Caco-2 (cell line): ENCODE measurements around the gene SERINC3. TPM values are rescaled to one million over a fixed set of nuclear protein-coding genes. Genes with fewer than 3 reads are reported as not detected.
A peak's percentile ranks its signal among the peaks of the same experiment; 100 is the strongest.

ENCODE experiments used
- BruUV-seq: library from RNA; stranded (reverse); fragments of 400-500 nt; replicated peaks from 2 replicates; lab custom pipeline; 2021; lab: Mats Ljungman, UMichigan
- CTCF ChIA-PET: fragments of 300-600 bp; sonication (Branson Sonifier 250); formaldehyde crosslinking; loops from one replicate; lab custom pipeline; 2022; ENCODE audit warnings: antibody characterized with exemption; lab: Charles Lee
- POLR2A ChIA-PET: fragments of 300-600 bp; sonication (Branson Sonifier 250); formaldehyde crosslinking; loops from one replicate; lab custom pipeline; 2022; ENCODE audit warnings: antibody characterized with exemption; lab: Charles Lee
- DNase-seq, 2 experiments: peaks; one replicate each; pipeline versions ENCODE4 v3.0.0 to v3.0.0-alpha.2; 2020 to 2022
- H3K27me3 ChIP-seq: replicated peaks from 2 replicates; pipeline ENCODE4 v1.6.0; 2011; ENCODE audit warnings: low read length; ENCODE audit not compliant: control insufficient read depth, insufficient read depth
- H3K36me3 ChIP-seq: 2 replicates; pipeline ENCODE4 v1.5.1; 2011; ENCODE audit warnings: low read length; ENCODE audit not compliant: control insufficient read depth, insufficient read depth
- H3K4me1 ChIP-seq: fragments of 250-450 bp; sonication (Bioruptor Pico); 2 replicates; pipeline ENCODE4 v1.5.1; 2020; ENCODE audit warnings: mild to moderate bottlenecking
- H3K4me3 ChIP-seq: 2 replicates; pipeline ENCODE4 v1.5.1; 2011; ENCODE audit warnings: low read depth, mild to moderate bottlenecking, control low read depth, low read length
- H3K9me3 ChIP-seq: fragments of 250-450 bp; sonication (Bioruptor Pico); 2 replicates; pipeline ENCODE4 v1.5.1; 2020; ENCODE audit warnings: mild to moderate bottlenecking, moderate library complexity
- H3K27ac Mint-ChIP-seq: one replicate; pipeline ENCODE4 v1.8.0; 2022; ENCODE audit warnings: mixed read lengths; ENCODE audit not compliant: unreplicated experiment
- H3K27me3 Mint-ChIP-seq: one replicate; pipeline ENCODE4 v1.8.0; 2022; ENCODE audit warnings: mixed read lengths; ENCODE audit not compliant: insufficient read depth, unreplicated experiment
- H3K36me3 Mint-ChIP-seq: one replicate; pipeline ENCODE4 v1.8.0; 2022; ENCODE audit warnings: mild to moderate bottlenecking, mixed read lengths; ENCODE audit not compliant: insufficient read depth, unreplicated experiment
- H3K4me1 Mint-ChIP-seq: one replicate; pipeline ENCODE4 v1.8.0; 2022; ENCODE audit warnings: low read depth, mixed read lengths; ENCODE audit not compliant: unreplicated experiment
- H3K4me3 Mint-ChIP-seq: one replicate; pipeline ENCODE4 v1.8.0; 2022; ENCODE audit warnings: mild to moderate bottlenecking, moderate library complexity, mixed read lengths; ENCODE audit not compliant: unreplicated experiment
- H3K9me3 Mint-ChIP-seq: one replicate; pipeline ENCODE4 v1.8.0; 2022; ENCODE audit warnings: mixed read lengths; ENCODE audit not compliant: unreplicated experiment
- CTCF ChIP-seq, 2 experiments: fragments of 200-600 bp in 1 of 2; IDR thresholded peaks; 1 replicate in 1 of 2; 2 replicates in 1 of 2; pipeline versions ENCODE4 v1.5.1 to v1.8.0; 2011 to 2022; ENCODE audit warnings: antibody characterized with exemption in 1 of 2, control low read depth in 1 of 2, inconsistent platforms in 1 of 2, low read depth in 1 of 2, low read length in 1 of 2, mild to moderate bottlenecking in 1 of 2, moderate library complexity in 1 of 2; ENCODE audit not compliant: insufficient read depth in 1 of 2, severe bottlenecking in 1 of 2, unreplicated experiment in 1 of 2
- intact Hi-C: fragments of 100-400 bp; cut with micrococcal nuclease; formaldehyde crosslinking; loops from one replicate; pipeline ENCODE4 v1.10.0; 2022; ENCODE audit not compliant: unreplicated experiment
- total RNA-seq: library from RNA; stranded (reverse); gene quantifications from 2 replicates; pipeline ENCODE4 v1.2.3, GENCODE V29; 2022

Gene SERINC3
- total RNA-seq, 1 experiment from 2014 or later = 185 TPM

GRCh38 chr20:44526129-44526528 lies 4.3 kb upstream of the SERINC3 start:
- H3K4me3 Mint-ChIP-seq = peak overlapping the region; percentile 43
- peaks cover 55% of the 10 kb centered on the region for H3K4me1 ChIP-seq
- no peaks in the 10 kb centered on the region for H3K27me3 ChIP-seq
- H3K27ac Mint-ChIP-seq = peak overlapping the region; percentile 72
- no peak for TF ChIP-seq CTCF (IDR thresholded peaks at IDR 0.05; ENCODE audit: insufficient read depth in 1 of 2, low read depth in 1 of 2, low read length in 1 of 2, severe bottlenecking in 1 of 2, unreplicated experiment in 1 of 2)
- no TSS peak for BruUV-seq
- no peaks in the 10 kb centered on the region for H3K36me3 ChIP-seq
- DNase-seq = peak; percentile 37 to 64
- H3K27me3 Mint-ChIP-seq = no peaks in the 10 kb centered on the region
- peaks cover 34% of the 10 kb centered on the region for H3K36me3 Mint-ChIP-seq
- peaks cover 42% of the 10 kb centered on the region for H3K4me1 Mint-ChIP-seq
- POLR2A ChIA-PET = no interaction called here
- intact Hi-C loops = loop anchor here (10.0 kb wide), 1 partner anchor 359 kb away; the partner anchor contains the start of gene YWHAB
- no peak overlapping the region for H3K4me3 ChIP-seq
- H3K9me3 ChIP-seq = peaks cover 6% of the 10 kb centered on the region; the same call in 1 of the 2 replicates
- CTCF ChIA-PET = no interaction called here
- no peaks in the 10 kb centered on the region for H3K9me3 Mint-ChIP-seq

GRCh38 chr20:44523746-44524145 lies 1.9 kb upstream of the SERINC3 start:
- Mint-ChIP-seq H3K36me3 (peaks cover 34% of the 10 kb centered on the region), H3K4me3 (peak overlapping the region; percentile 68), H3K27me3 (no peaks in the 10 kb centered on the region), H3K9me3 (no peaks in the 10 kb centered on the region), H3K27ac (peak overlapping the region; percentile 72), H3K4me1 (peaks cover 53% of the 10 kb centered on the region)
- peak; percentile 79 to 88 for DNase-seq
- TF ChIP-seq CTCF (IDR thresholded peaks at IDR 0.05; ENCODE audit: insufficient read depth in 1 of 2, low read depth in 1 of 2, low read length in 1 of 2, severe bottlenecking in 1 of 2, unreplicated experiment in 1 of 2) = no peak
- Histone ChIP-seq H3K9me3 (peaks cover 6% of the 10 kb centered on the region; the same call in 1 of the 2 replicates), H3K4me1 (peaks cover 61% of the 10 kb centered on the region), H3K27me3 (no peaks in the 10 kb centered on the region), H3K36me3 (no peaks in the 10 kb centered on the region), H3K4me3 (no peak overlapping the region)
- POLR2A ChIA-PET = interaction anchor here (1.0 to 1.9 kb wide), 3 partner anchors 19 to 172 kb away, joined by 3 to 7 read pairs (median 3); partner anchors contain the start of gene TTPAL
- intact Hi-C loops = loop anchor here (2.0 to 10.0 kb wide), 5 partner anchors 47 to 361 kb away; partner anchors contain the start of genes HNF4A and YWHAB
- CTCF ChIA-PET = interaction anchor here (0.7 to 1.6 kb wide), 5 partner anchors 19 to 86 kb away, joined by 3 to 6 read pairs (median 5); partner anchors contain the start of gene TTPAL
- no TSS peak for BruUV-seq

- H3K4me3 ChIP-seq = no peak overlapping the region
- peaks cover 37% of the 10 kb centered on the region for H3K36me3 Mint-ChIP-seq
- POLR2A ChIA-PET = interaction anchor here (0.5 to 1.9 kb wide), 4 partner anchors 47 to 212 kb away, joined by 3 to 11 read pairs (median 5); partner anchors contain the start of genes FITM2 and TTPAL
- peak overlapping the region; percentile 68 for H3K4me3 Mint-ChIP-seq
- H3K36me3 ChIP-seq = no peaks in the 10 kb centered on the region
- BruUV-seq = no TSS peak
- DNase-seq = no peak
- H3K27ac Mint-ChIP-seq = peak overlapping the region; percentile 72
- H3K27me3 Mint-ChIP-seq = no peaks in the 10 kb centered on the region
- peaks cover 57% of the 10 kb centered on the region for H3K4me1 Mint-ChIP-seq
- H3K9me3 Mint-ChIP-seq = no peaks in the 10 kb centered on the region
- CTCF ChIA-PET = interaction anchor here (1.0 to 1.8 kb wide), 3 partner anchors 15 to 47 kb away, joined by 3 to 11 read pairs (median 6); partner anchors contain the start of gene TTPAL
- peaks cover 6% of the 10 kb centered on the region; the same call in 1 of the 2 replicates for H3K9me3 ChIP-seq
- peaks cover 63% of the 10 kb centered on the region for H3K4me1 ChIP-seq
- no peak for TF ChIP-seq CTCF (IDR thresholded peaks at IDR 0.05; ENCODE audit: insufficient read depth in 1 of 2, low read depth in 1 of 2, low read length in 1 of 2, severe bottlenecking in 1 of 2, unreplicated experiment in 1 of 2)
- no peaks in the 10 kb centered on the region for H3K27me3 ChIP-seq
- intact Hi-C loops = loop anchor here (1.0 to 10.0 kb wide), 7 partner anchors 18 to 362 kb away; partner anchors contain the start of genes HNF4A and YWHAB
Observed at GRCh38 chr20:44522841-44523240, 971 bp upstream of the SERINC3 start.
